OCI-LY3 (cell line): Measurements from ENCODE around the gene KLHL21.

Experiments
- H2AFZ ChIP-seq: fragments of 200-600, 300-600 bp; shearing (Covaris generic); 2 replicates; pipeline ENCODE4 v1.6.0; 2014; ENCODE audit warnings: antibody characterized with exemption, low read depth, low read length
- H3K27ac ChIP-seq: fragments of 200-600, 300-600 bp; sonication (generic); 2 replicates; pipeline ENCODE4 v1.5.1; 2014; ENCODE audit warnings: mild to moderate bottlenecking, low read length, moderate library complexity, mixed read lengths
- H3K27me3 ChIP-seq: fragments of 200-600, 300-600 bp; sonication (generic); 2 replicates; pipeline ENCODE4 v1.6.1; 2014; ENCODE audit warnings: low read depth, low read length, mixed read lengths
- H3K36me3 ChIP-seq: fragments of 200-600, 300-600 bp; sonication (generic); replicated peaks from 2 replicates; pipeline ENCODE3; 2014; ENCODE audit warnings: low read depth, low read length, mixed read lengths
- H3K4me1 ChIP-seq: fragments of 300-600, 200-600 bp; sonication (generic); 2 replicates; pipeline ENCODE4 v1.6.1; 2014; ENCODE audit warnings: low read length, mixed read lengths
- H3K4me2 ChIP-seq: fragments of 200-600, 300-600 bp; sonication (generic); 2 replicates; pipeline ENCODE4 v1.6.1; 2014; ENCODE audit warnings: low read length, mixed read lengths
- H3K4me3 ChIP-seq: fragments of 300-600, 200-600 bp; sonication (generic); 2 replicates; pipeline ENCODE4 v1.5.1; 2014; ENCODE audit warnings: antibody characterized with exemption, mild to moderate bottlenecking, low read length, moderate library complexity
- H3K79me2 ChIP-seq: fragments of 300-600, 200-600 bp; shearing (Covaris generic); 2 replicates; pipeline ENCODE4 v1.6.1; 2014; ENCODE audit warnings: mild to moderate bottlenecking, low read length, mixed read lengths
- H3K9ac ChIP-seq: fragments of 300-600, 200-600 bp; shearing (Covaris generic); 2 replicates; pipeline ENCODE4 v1.6.0; 2014; ENCODE audit warnings: mild to moderate bottlenecking, low read length, moderate library complexity
- H3K9me3 ChIP-seq: fragments of 200-600, 300-600 bp; shearing (Covaris generic); 2 replicates; pipeline ENCODE4 v1.6.1; 2014; ENCODE audit warnings: low read length, mixed read lengths; ENCODE audit not compliant: insufficient read depth
- H4K20me1 ChIP-seq: fragments of 200-600, 300-600 bp; sonication (generic); 2 replicates; pipeline ENCODE4 v1.6.1; 2016; ENCODE audit warnings: low read length, mixed read lengths; ENCODE audit not compliant: insufficient read depth
- CTCF ChIP-seq: fragments of 200-600, 300-600 bp; sonication (generic); IDR thresholded peaks from 2 replicates; pipeline ENCODE4 v1.5.1; 2014; ENCODE audit warnings: antibody characterized with exemption, low read length, low read depth
- EZH2phosphoT487 ChIP-seq: fragments of 200-600 bp; shearing (Covaris generic); IDR thresholded peaks from 2 replicates; pipeline ENCODE4 v1.6.1; 2018; ENCODE audit warnings: antibody characterized with exemption, mixed run types, low read depth

KLHL21 gene

DNA sequence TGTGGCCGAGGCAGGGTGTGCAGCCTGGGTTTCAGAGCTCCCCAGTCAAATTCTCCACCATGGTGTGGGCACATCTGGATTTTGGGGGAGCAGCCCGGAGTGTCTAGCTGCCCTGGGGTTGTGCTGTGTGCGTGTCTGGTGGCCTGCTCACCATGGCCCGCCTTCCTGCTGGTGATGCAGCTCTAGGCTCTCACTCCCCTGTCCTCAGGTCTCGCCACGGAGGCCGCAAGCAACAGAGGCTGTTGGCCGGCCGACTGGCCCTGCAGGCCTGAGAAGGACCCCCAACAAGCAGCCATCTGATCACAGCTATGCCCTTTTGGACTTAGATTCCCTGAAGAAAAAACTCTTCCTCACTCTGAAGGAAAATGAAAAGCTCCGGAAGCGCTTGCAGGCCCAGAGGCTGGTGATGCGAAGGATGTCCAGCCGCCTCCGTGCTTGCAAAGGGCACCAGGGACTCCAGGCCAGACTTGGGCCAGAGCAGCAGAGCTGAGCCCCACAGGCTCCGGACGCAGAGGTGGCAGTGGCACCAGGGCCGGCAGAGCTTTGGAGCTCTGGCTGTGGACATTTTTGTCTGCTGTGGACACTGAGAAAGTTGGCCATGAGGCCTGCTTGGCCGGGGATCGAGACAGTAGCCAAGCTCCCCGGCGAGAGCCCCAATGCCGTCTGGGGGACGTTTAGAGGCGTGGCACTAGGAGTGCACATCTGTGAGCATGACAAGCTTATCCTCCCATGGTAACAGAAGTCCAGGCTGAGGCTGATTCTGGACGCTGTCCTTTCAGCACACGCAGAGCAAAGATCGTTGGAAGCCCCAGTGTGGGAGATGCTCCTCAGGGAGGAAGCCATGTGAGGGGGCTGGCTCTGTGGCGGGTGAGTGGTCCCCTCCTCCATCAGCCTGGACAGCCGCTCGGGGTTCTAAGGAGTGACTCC, 30.2 kb upstream of the KLHL21 start:
- TF ChIP-seq EZH2phosphoT487: no peak
- TF ChIP-seq CTCF: no peak
- H3K4me1 ChIP-seq: no peaks in the 10 kb centered on the region
- no peaks in the 10 kb centered on the region for H4K20me1 ChIP-seq
- no peak overlapping the region for H3K4me3 ChIP-seq
- H3K79me2 ChIP-seq: peaks cover 2% of the 10 kb centered on the region; the same call in 1 of the 2 replicates
- H3K27me3 ChIP-seq: no peaks in the 10 kb centered on the region
- no peak overlapping the region for H3K27ac ChIP-seq
- no peak overlapping the region for H3K4me2 ChIP-seq
- no peaks in the 10 kb centered on the region for H3K36me3 ChIP-seq
- no peak overlapping the region for H3K9ac ChIP-seq
- H2AFZ ChIP-seq: no peak overlapping the region
- no peaks in the 10 kb centered on the region for H3K9me3 ChIP-seq

- no peak overlapping the region for H3K4me3 ChIP-seq
- no peak overlapping the region for H3K9ac ChIP-seq
- H2AFZ ChIP-seq: no peak overlapping the region
- TF ChIP-seq EZH2phosphoT487 (no peak), CTCF (no peak)
- H3K4me1 ChIP-seq: peaks cover 2% of the 10 kb centered on the region; the same call in 1 of the 2 replicates
- H3K4me2 ChIP-seq: no peak overlapping the region
- H3K27ac ChIP-seq: no peak overlapping the region
- no peaks in the 10 kb centered on the region for H3K9me3 ChIP-seq
- H3K27me3 ChIP-seq: no peaks in the 10 kb centered on the region
- peaks cover 16% of the 10 kb centered on the region for H3K79me2 ChIP-seq
- peaks cover 4% of the 10 kb centered on the region for H3K36me3 ChIP-seq
- no peaks in the 10 kb centered on the region for H4K20me1 ChIP-seq
Measured at GRCh38 chr1:6631058-6631457, 28.4 kb upstream of the KLHL21 start.

GRCh38 chr1:6630027-6630426, 27.4 kb upstream of the KLHL21 start:
- H3K27me3 ChIP-seq: no peaks in the 10 kb centered on the region

More at GRCh38 chr1:6630027-6630426, 27.4 kb upstream of the KLHL21 start:
- Histone ChIP-seq H3K79me2 (peaks cover 25% of the 10 kb centered on the region), H3K27ac (no peak overlapping the region), H3K4me3 (no peak overlapping the region), H3K9me3 (no peaks in the 10 kb centered on the region), H3K9ac (no peak overlapping the region), H3K36me3 (peaks cover 4% of the 10 kb centered on the region), H4K20me1 (no peaks in the 10 kb centered on the region), H3K4me1 (peaks cover 4% of the 10 kb centered on the region; the same call in 1 of the 2 replicates), H3K4me2 (no peak overlapping the region), H2AFZ (no peak overlapping the region)
- TF ChIP-seq EZH2phosphoT487 (no peak), CTCF (no peak)
